Measurements from ENCODE around the gene PHACTR2.
"Not testable (repeated sequence)": the region's sequence is repeated elsewhere in the genome, so short reads cannot be mapped to it uniquely, and the experiment has no call there.

PHACTR2 gene

GRCh38 chr6:143677891-143678791 lies at the start of gene PHACTR2:
TSS of gene PHACTR2 (plus strand) at chr6:143677965. CDS start at chr6:143678164, 199 bp downstream.
- DNase-seq (ENCODE audit: low read depth): peak; percentile 32
- peak within 1 kb of the TSS; percentile 62 for H3K4me3 ChIP-seq (ENCODE audit: control insufficient read depth, low read depth, low read length)
- TF ChIP-seq CTCF (IDR thresholded peaks at IDR 0.05; ENCODE audit: control insufficient read depth, insufficient read depth, low read depth, low read length, missing control alignments): no peak

- no peak overlapping the region for H3K4me3 ChIP-seq (ENCODE audit: control insufficient read depth, low read depth, low read length)
- DNase-seq (ENCODE audit: low read depth): no peak
- TF ChIP-seq CTCF (IDR thresholded peaks at IDR 0.05; ENCODE audit: control insufficient read depth, insufficient read depth, low read depth, low read length, missing control alignments): no peak
Observed at GRCh38 chr6:143629104-143630080, 48.4 kb upstream of the PHACTR2 start.

GRCh38 chr6:143631196-143631595 lies 46.6 kb upstream of the PHACTR2 start:
- not testable (repeated sequence) for DNase-seq (ENCODE audit: low read depth); H3K4me3 ChIP-seq (ENCODE audit: control insufficient read depth, low read depth, low read length)

GRCh38 chr6:143632894-143633293 lies 44.9 kb upstream of the PHACTR2 start:
- DNase-seq (ENCODE audit: low read depth): no peak
- no peak overlapping the region for H3K4me3 ChIP-seq (ENCODE audit: control insufficient read depth, low read depth, low read length)
- TF ChIP-seq CTCF (IDR thresholded peaks at IDR 0.05; ENCODE audit: control insufficient read depth, insufficient read depth, low read depth, low read length, missing control alignments): no peak

- no peak for TF ChIP-seq CTCF (IDR thresholded peaks at IDR 0.05; ENCODE audit: control insufficient read depth, insufficient read depth, low read depth, low read length, missing control alignments)
- H3K4me3 ChIP-seq (ENCODE audit: control insufficient read depth, low read depth, low read length): no peak overlapping the region
- no peak for DNase-seq (ENCODE audit: low read depth)
Observed at GRCh38 chr6:143634486-143634885, 43.3 kb upstream of the PHACTR2 start.

- DNase-seq (ENCODE audit: low read depth): no peak
- TF ChIP-seq CTCF (IDR thresholded peaks at IDR 0.05; ENCODE audit: control insufficient read depth, insufficient read depth, low read depth, low read length, missing control alignments): no peak
- no peak overlapping the region for H3K4me3 ChIP-seq (ENCODE audit: control insufficient read depth, low read depth, low read length)
Observed at GRCh38 chr6:143637691-143638090, 40.1 kb upstream of the PHACTR2 start.
